Liver (tissue), 3 donors: Measurements from ENCODE around the gene TLE7.

Source experiments
- GABPA ChIP-seq, 2 donors: IDR thresholded peaks in 1 of 2; conservative IDR thresholded peaks in 1 of 2; 2 replicates each; pipeline ENCODE4 v1.6.1; 2016; ENCODE audit warnings: antibody characterized with exemption in 2 of 2, mild to moderate bottlenecking in 1 of 2, moderate library complexity in 1 of 2
- RAD21 ChIP-seq, 2 donors: IDR thresholded peaks; 2 replicates each; pipeline ENCODE4 v1.6.1; 2016; ENCODE audit warnings: antibody characterized with exemption in 2 of 2, mild to moderate bottlenecking in 2 of 2
- RXRA ChIP-seq, 2 donors: IDR thresholded peaks; 2 replicates each; pipeline ENCODE4 v1.6.1; 2017 to 2018; ENCODE audit warnings: antibody characterized with exemption in 2 of 2, mild to moderate bottlenecking in 1 of 2
- SP1 ChIP-seq: IDR thresholded peaks from 2 replicates; pipeline ENCODE4 v1.6.1; 2018; ENCODE audit warnings: antibody characterized with exemption, mild to moderate bottlenecking
- TAF1 ChIP-seq: conservative IDR thresholded peaks from 2 replicates; pipeline ENCODE4 v1.6.1; 2016; ENCODE audit warnings: antibody characterized with exemption, mild to moderate bottlenecking
- TF ChIP-seq, protein P1 (sequence below): fragments of 150-350 bp; IDR thresholded peaks from 2 replicates; pipeline ENCODE4 v1.5.1; 2017; ENCODE audit warnings: improper control_type of control experiment, low read depth, low read length; ENCODE audit not compliant: missing input control
- TF ChIP-seq, protein P2 (sequence below): IDR thresholded peaks from 2 replicates; pipeline ENCODE4 v1.6.1; 2016; ENCODE audit warnings: antibody characterized with exemption
- TF ChIP-seq, protein P3 (sequence below): IDR thresholded peaks from 2 replicates; pipeline ENCODE4 v1.6.1; 2016; ENCODE audit warnings: antibody characterized with exemption, mild to moderate bottlenecking
- TF ChIP-seq, protein P4 (sequence below): IDR thresholded peaks from 2 replicates; pipeline ENCODE4 v1.6.1; 2016; ENCODE audit warnings: antibody characterized with exemption
- donor health status: healthy.
- donor health status: healthy.

DNA sequence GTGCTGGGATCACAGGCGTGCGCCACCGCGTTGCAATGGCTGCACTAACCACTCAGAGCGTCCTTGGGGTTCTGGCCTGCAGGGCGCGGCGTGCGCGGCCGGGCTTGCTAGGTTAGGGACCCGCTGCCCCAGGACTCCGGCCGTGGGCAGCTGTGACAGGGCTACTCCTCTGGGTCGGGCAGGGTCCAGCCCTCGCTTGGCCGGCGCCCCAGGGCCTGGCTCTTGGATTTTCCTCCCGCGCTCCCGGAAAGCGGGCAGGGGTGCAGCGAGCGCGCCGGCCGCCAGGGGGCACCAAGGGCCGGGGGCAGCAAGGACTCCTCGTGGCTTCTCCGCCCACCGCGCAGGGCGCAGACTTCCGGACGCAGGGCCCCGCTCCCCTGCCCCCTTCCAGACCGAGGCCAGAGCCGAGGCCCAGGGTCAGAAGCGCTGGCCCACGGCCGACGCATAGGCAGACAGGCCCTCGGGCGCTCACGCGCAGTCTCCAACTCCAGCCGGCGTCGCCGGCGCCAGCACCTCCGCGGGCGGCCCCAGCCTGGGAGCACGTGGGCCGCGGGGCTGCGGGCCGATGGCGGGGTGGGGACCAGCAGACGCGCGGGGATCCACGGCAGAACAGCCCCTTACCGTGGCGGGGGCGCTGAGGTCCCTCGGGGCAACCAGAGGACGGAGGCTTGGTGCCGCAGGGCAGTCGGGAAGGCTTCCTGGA lies 355 bp downstream of the TLE7 start:
- TF ChIP-seq, protein P1, sequence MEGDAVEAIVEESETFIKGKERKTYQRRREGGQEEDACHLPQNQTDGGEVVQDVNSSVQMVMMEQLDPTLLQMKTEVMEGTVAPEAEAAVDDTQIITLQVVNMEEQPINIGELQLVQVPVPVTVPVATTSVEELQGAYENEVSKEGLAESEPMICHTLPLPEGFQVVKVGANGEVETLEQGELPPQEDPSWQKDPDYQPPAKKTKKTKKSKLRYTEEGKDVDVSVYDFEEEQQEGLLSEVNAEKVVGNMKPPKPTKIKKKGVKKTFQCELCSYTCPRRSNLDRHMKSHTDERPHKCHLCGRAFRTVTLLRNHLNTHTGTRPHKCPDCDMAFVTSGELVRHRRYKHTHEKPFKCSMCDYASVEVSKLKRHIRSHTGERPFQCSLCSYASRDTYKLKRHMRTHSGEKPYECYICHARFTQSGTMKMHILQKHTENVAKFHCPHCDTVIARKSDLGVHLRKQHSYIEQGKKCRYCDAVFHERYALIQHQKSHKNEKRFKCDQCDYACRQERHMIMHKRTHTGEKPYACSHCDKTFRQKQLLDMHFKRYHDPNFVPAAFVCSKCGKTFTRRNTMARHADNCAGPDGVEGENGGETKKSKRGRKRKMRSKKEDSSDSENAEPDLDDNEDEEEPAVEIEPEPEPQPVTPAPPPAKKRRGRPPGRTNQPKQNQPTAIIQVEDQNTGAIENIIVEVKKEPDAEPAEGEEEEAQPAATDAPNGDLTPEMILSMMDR, result peak; percentile 4
- TF ChIP-seq, protein P2, sequence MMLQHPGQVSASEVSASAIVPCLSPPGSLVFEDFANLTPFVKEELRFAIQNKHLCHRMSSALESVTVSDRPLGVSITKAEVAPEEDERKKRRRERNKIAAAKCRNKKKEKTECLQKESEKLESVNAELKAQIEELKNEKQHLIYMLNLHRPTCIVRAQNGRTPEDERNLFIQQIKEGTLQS, result no peak
- no peak for TF ChIP-seq TAF1
- TF ChIP-seq, protein P3, sequence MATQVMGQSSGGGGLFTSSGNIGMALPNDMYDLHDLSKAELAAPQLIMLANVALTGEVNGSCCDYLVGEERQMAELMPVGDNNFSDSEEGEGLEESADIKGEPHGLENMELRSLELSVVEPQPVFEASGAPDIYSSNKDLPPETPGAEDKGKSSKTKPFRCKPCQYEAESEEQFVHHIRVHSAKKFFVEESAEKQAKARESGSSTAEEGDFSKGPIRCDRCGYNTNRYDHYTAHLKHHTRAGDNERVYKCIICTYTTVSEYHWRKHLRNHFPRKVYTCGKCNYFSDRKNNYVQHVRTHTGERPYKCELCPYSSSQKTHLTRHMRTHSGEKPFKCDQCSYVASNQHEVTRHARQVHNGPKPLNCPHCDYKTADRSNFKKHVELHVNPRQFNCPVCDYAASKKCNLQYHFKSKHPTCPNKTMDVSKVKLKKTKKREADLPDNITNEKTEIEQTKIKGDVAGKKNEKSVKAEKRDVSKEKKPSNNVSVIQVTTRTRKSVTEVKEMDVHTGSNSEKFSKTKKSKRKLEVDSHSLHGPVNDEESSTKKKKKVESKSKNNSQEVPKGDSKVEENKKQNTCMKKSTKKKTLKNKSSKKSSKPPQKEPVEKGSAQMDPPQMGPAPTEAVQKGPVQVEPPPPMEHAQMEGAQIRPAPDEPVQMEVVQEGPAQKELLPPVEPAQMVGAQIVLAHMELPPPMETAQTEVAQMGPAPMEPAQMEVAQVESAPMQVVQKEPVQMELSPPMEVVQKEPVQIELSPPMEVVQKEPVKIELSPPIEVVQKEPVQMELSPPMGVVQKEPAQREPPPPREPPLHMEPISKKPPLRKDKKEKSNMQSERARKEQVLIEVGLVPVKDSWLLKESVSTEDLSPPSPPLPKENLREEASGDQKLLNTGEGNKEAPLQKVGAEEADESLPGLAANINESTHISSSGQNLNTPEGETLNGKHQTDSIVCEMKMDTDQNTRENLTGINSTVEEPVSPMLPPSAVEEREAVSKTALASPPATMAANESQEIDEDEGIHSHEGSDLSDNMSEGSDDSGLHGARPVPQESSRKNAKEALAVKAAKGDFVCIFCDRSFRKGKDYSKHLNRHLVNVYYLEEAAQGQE, result no peak
- no peak for TF ChIP-seq RAD21 (IDR thresholded peaks at IDR 0.05)
- no peak for TF ChIP-seq SP1
- TF ChIP-seq RXRA (IDR thresholded peaks at IDR 0.05), result no peak
- no peak for TF ChIP-seq GABPA (IDR thresholded peaks at IDR 0.05 in 1 of 2, conservative IDR thresholded peaks at IDR 0.05 in 1 of 2)
- TF ChIP-seq, protein P4, sequence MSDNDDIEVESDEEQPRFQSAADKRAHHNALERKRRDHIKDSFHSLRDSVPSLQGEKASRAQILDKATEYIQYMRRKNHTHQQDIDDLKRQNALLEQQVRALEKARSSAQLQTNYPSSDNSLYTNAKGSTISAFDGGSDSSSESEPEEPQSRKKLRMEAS, result no peak
